ENCODE data around the gene KIF13A. TPM values are rescaled to one million over a fixed set of nuclear protein-coding genes. Genes with fewer than 3 reads are reported as not detected.

KIF13A gene
- total and polyA plus RNA-seq, 2 donors (not counting 3 experiments of a cell fraction or from before 2014, with no cell fraction given), result 24.9 to 65.8 TPM

- Histone ChIP-seq H4K20me1 (replicated peaks; ENCODE audit: control insufficient read depth, extremely low read depth, insufficient read depth, low read length) (no peaks in the 10 kb centered on the region), H3K36me3 (ENCODE audit: control insufficient read depth in 2 of 2, extremely low read depth in 1 of 2, insufficient read depth in 2 of 2, low read length in 2 of 2) (no peaks in the 10 kb centered on the region), H3K4me2 (ENCODE audit: insufficient read depth, low read length) (no peak overlapping the region), H3K27ac (ENCODE audit: insufficient read depth, low read depth, low read length) (no peak overlapping the region), H3K27me3 (ENCODE audit: control insufficient read depth in 2 of 2, insufficient read depth in 2 of 2, low read length in 2 of 2) (no peaks in the 10 kb centered on the region), H2AFZ (ENCODE audit: low read depth, low read length) (no peak overlapping the region), H3K4me3 (replicated peaks in 1 of 3; ENCODE audit: insufficient read depth in 1 of 3, low read depth in 1 of 3, low read length in 3 of 3) (no peak overlapping the region), H3K79me2 (ENCODE audit: control insufficient read depth, insufficient read depth, low read length) (no peaks in the 10 kb centered on the region), H3K4me1 (ENCODE audit: control insufficient read depth, extremely low read depth, insufficient read depth, low read length) (no peaks in the 10 kb centered on the region), H3K9me3 (replicated peaks; ENCODE audit: control insufficient read depth, insufficient read depth, low read length) (no peaks in the 10 kb centered on the region), H3K9me1 (replicated peaks; ENCODE audit: control insufficient read depth, extremely low read depth, insufficient read depth, low read length) (no peaks in the 10 kb centered on the region), H3K9ac (replicated peaks; ENCODE audit: extremely low read depth, insufficient read depth, low read length) (no peak overlapping the region)
- BruUV-seq (replicated peaks), result no TSS peak
- FAIRE-seq (no peak), DNase-seq (ENCODE audit: low read depth, low spot score) (no peak)
- no peak for TF ChIP-seq FOS (IDR thresholded peaks at IDR 0.05; ENCODE audit: borderline replicate concordance, insufficient read depth, low read length)
- TF ChIP-seq POLR2AphosphoS5 (IDR thresholded peaks at IDR 0.05; ENCODE audit: insufficient read depth, low read depth, low read length), result no peak
- TF ChIP-seq MYC (IDR thresholded peaks at IDR 0.05; ENCODE audit: low read depth, low read length), result no peak
- TF ChIP-seq JUN (IDR thresholded peaks at IDR 0.05; ENCODE audit: borderline replicate concordance, insufficient read depth, insufficient read length, low read depth), result no peak
- TF ChIP-seq POLR2A (IDR thresholded peaks at IDR 0.05; ENCODE audit: low read depth, low read length), result no peak
- dilution Hi-C loops (cut with MboI; ENCODE audit: extremely low pct_ligation_motif_present, low sequenced_read_pairs) (no loop called here), intact Hi-C loops (cut with micrococcal nuclease) (no loop called here)
- ChIA-PET CTCF (interaction anchor here (1.3 kb wide), 1 partner anchor 25 kb away, joined by 3 read pairs; no protein-coding TSS in a partner anchor), POLR2A (no interaction called here)
Measured at GRCh38 chr6:17885889-17886576, 101.4 kb downstream of the KIF13A start.

- DNase-seq (ENCODE audit: low read depth, low spot score), result no peak
- H3K9ac ChIP-seq (replicated peaks; ENCODE audit: extremely low read depth, insufficient read depth, low read length), result no peak overlapping the region
- intact Hi-C loops (cut with micrococcal nuclease) (no loop called here), dilution Hi-C loops (cut with MboI; ENCODE audit: extremely low pct_ligation_motif_present, low sequenced_read_pairs) (no loop called here)
- H3K36me3 ChIP-seq (ENCODE audit: control insufficient read depth in 2 of 2, extremely low read depth in 1 of 2, insufficient read depth in 2 of 2, low read length in 2 of 2), result no peaks in the 10 kb centered on the region
- H3K27me3 ChIP-seq (ENCODE audit: control insufficient read depth in 2 of 2, insufficient read depth in 2 of 2, low read length in 2 of 2), result no peaks in the 10 kb centered on the region
- no peaks in the 10 kb centered on the region for H3K9me1 ChIP-seq (replicated peaks; ENCODE audit: control insufficient read depth, extremely low read depth, insufficient read depth, low read length)
- POLR2A ChIA-PET, result no interaction called here
- no peaks in the 10 kb centered on the region for H4K20me1 ChIP-seq (replicated peaks; ENCODE audit: control insufficient read depth, extremely low read depth, insufficient read depth, low read length)
- no peaks in the 10 kb centered on the region for H3K4me1 ChIP-seq (ENCODE audit: control insufficient read depth, extremely low read depth, insufficient read depth, low read length)
- CTCF ChIA-PET, result interaction anchor here (1.3 kb wide), 3 partner anchors 21 to 54 kb away, joined by 3 read pairs; no protein-coding TSS in a partner anchor
- no TSS peak for BruUV-seq (replicated peaks)
- TF ChIP-seq EZH2 (IDR thresholded peaks at IDR 0.05; ENCODE audit: borderline replicate concordance, low read depth, low read length, severe bottlenecking), result no peak
- no peak for TF ChIP-seq JUN (IDR thresholded peaks at IDR 0.05; ENCODE audit: borderline replicate concordance, insufficient read depth, insufficient read length, low read depth)
- TF ChIP-seq MYC (IDR thresholded peaks at IDR 0.05; ENCODE audit: low read depth, low read length), result no peak
- no peak for TF ChIP-seq GATA2 (IDR thresholded peaks at IDR 0.05; ENCODE audit: insufficient read depth, insufficient read length, low read depth, low read length)
- no peak for TF ChIP-seq FOS (IDR thresholded peaks at IDR 0.05; ENCODE audit: borderline replicate concordance, insufficient read depth, low read length)
- TF ChIP-seq POLR2AphosphoS5 (IDR thresholded peaks at IDR 0.05; ENCODE audit: insufficient read depth, low read depth, low read length), result no peak
- TF ChIP-seq MAX (IDR thresholded peaks at IDR 0.05; ENCODE audit: insufficient read depth, insufficient read length), result no peak
- no peak for TF ChIP-seq POLR2A (IDR thresholded peaks at IDR 0.05; ENCODE audit: low read depth, low read length)
- TF ChIP-seq CTCF (IDR thresholded peaks at IDR 0.05; ENCODE audit: extremely low read depth in 1 of 2, insufficient read depth in 1 of 2, low read depth in 1 of 2, low read length in 2 of 2), result no peak
- no peaks in the 10 kb centered on the region for H3K9me3 ChIP-seq (replicated peaks; ENCODE audit: control insufficient read depth, insufficient read depth, low read length)
- no peaks in the 10 kb centered on the region for H3K79me2 ChIP-seq (ENCODE audit: control insufficient read depth, insufficient read depth, low read length)
- no peak overlapping the region for H3K27ac ChIP-seq (ENCODE audit: insufficient read depth, low read depth, low read length)
- no peak overlapping the region for H3K4me3 ChIP-seq (replicated peaks in 1 of 3; ENCODE audit: insufficient read depth in 1 of 3, low read depth in 1 of 3, low read length in 3 of 3)
- no peak overlapping the region for H2AFZ ChIP-seq (ENCODE audit: low read depth, low read length)
- H3K4me2 ChIP-seq (ENCODE audit: insufficient read depth, low read length), result no peak overlapping the region
- FAIRE-seq, result no peak
Measured at GRCh38 chr6:17884498-17885478, 102.6 kb downstream of the KIF13A start.

All from endothelial cell of umbilical vein (primary cell).